SK-N-MC (cell line): ENCODE data around the gene WNT7A.

ENCODE experiments used
- EZH2 ChIP-seq: fragments of 200-600 bp; sonication (generic); IDR thresholded peaks from one replicate; pipeline ENCODE4 v1.6.1; 2017; ENCODE audit warnings: antibody characterized with exemption
- POLR2AphosphoS5 ChIP-seq: IDR thresholded peaks from 2 replicates; pipeline ENCODE4 v1.6.1; 2012; ENCODE audit warnings: mild to moderate bottlenecking, low read depth, low read length, borderline replicate concordance

GRCh38 chr3:13845806-13846205, 34.1 kb downstream of the WNT7A start:
- TF ChIP-seq EZH2 = no peak
- no peak for TF ChIP-seq POLR2AphosphoS5
